ENCODE data around the gene SMTN. TPM values are rescaled to one million over a fixed set of nuclear protein-coding genes. Genes with fewer than 3 reads are reported as not detected.
A peak's percentile ranks its signal among the peaks of the same experiment; 100 is the strongest.

The SMTN gene
- total RNA-seq, 1 experiment from 2014 or later, result 145 TPM

DNA sequence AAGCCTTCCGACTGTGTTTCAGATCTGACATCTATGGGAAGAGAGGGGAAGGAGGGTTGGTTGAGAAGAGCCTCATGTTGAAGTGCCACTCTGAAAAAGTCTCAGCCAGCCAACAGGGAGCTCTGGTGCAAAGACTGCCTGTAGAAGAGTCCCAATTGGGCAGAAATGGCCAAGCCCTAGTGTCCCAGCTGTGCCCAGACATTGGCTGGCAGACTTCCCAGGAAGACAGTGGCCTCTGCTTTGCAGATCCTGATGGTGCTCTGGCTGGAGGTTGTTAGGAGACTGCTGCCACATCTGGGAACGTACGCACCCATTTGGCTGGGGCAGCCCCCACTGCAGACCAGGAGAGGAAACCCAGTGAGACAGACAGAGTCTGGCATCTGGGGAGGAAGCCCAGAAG lies 62.4 kb downstream of the SMTN start:
- Histone ChIP-seq H3K27ac (ENCODE audit: low read length) (no peak overlapping the region), H3K4me3 (ENCODE audit: low read length) (no peak overlapping the region), H3K79me2 (ENCODE audit: low read length) (no peaks in the 10 kb centered on the region), H3K27me3 (ENCODE audit: low read length) (no peaks in the 10 kb centered on the region), H3K9me3 (ENCODE audit: low read length) (no peaks in the 10 kb centered on the region), H3K9me2 (replicated peaks; ENCODE audit: low read length) (no peaks in the 10 kb centered on the region), H3K36me3 (ENCODE audit: low read depth, low read length) (no peaks in the 10 kb centered on the region), H3F3A (ENCODE audit: low read length, unreplicated experiment) (no peaks in the 10 kb centered on the region), H4K20me1 (ENCODE audit: low read length) (no peaks in the 10 kb centered on the region), H3K9ac (ENCODE audit: low read length) (no peak overlapping the region), H2AFZ (ENCODE audit: low read length) (no peak overlapping the region), H3K4me1 (ENCODE audit: insufficient read depth, low read length) (no peaks in the 10 kb centered on the region), H3K4me2 (ENCODE audit: low read length) (no peak overlapping the region)
- TF ChIP-seq, protein P1, sequence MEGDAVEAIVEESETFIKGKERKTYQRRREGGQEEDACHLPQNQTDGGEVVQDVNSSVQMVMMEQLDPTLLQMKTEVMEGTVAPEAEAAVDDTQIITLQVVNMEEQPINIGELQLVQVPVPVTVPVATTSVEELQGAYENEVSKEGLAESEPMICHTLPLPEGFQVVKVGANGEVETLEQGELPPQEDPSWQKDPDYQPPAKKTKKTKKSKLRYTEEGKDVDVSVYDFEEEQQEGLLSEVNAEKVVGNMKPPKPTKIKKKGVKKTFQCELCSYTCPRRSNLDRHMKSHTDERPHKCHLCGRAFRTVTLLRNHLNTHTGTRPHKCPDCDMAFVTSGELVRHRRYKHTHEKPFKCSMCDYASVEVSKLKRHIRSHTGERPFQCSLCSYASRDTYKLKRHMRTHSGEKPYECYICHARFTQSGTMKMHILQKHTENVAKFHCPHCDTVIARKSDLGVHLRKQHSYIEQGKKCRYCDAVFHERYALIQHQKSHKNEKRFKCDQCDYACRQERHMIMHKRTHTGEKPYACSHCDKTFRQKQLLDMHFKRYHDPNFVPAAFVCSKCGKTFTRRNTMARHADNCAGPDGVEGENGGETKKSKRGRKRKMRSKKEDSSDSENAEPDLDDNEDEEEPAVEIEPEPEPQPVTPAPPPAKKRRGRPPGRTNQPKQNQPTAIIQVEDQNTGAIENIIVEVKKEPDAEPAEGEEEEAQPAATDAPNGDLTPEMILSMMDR (conservative IDR thresholded peaks at IDR 0.05; ENCODE audit: low read depth, low read length), result no peak
- no peak for TF ChIP-seq EZH2phosphoT487 (IDR thresholded peaks at IDR 0.05; ENCODE audit: borderline replicate concordance, low read length)
- TF ChIP-seq EZH2 (IDR thresholded peaks at IDR 0.05; ENCODE audit: low read length, unreplicated experiment), result no peak
- DNase-seq (no peak), ATAC-seq (no peak)
- ChIA-PET CTCF (interaction anchor here (1.1 kb wide), 1 partner anchor 36 kb away, joined by 3 read pairs; the partner anchor contains the start of gene SELENOM), POLR2A (ENCODE audit: unreplicated experiment) (no interaction called here)
- no TSS peak for BruUV-seq (replicated peaks)
- intact Hi-C loops (cut with micrococcal nuclease), result no loop called here

DNA sequence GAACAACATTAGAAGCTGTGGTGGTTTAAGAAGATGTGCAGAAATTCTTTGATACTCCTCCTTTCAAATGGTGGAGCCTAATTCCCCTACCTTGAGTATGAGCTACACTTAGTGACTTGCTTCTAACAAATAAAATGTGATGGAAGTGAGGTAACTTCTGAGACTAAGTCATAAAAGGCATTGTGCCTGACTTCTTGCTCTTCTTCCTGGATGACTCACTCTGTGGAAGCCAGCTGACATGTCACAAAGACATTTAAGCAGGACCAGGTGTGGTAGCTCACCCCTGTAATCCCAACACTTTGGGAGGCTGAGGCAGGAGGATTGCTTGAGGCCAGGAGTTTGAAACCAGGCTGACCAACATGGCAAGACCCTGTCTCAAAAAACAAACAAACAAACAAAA lies 63.1 kb downstream of the SMTN start:
- ChIA-PET POLR2A (ENCODE audit: unreplicated experiment) (interaction anchor here (0.7 kb wide), 1 partner anchor 81 kb away, joined by 3 read pairs; no protein-coding TSS in a partner anchor), CTCF (interaction anchor here (0.7 to 1.1 kb wide), 2 partner anchors 37 to 168 kb away, joined by 3 read pairs; partner anchors contain the start of gene SELENOM)
- no TSS peak for BruUV-seq (replicated peaks)
- Histone ChIP-seq H3K9ac (ENCODE audit: low read length) (no peak overlapping the region), H3K9me2 (replicated peaks; ENCODE audit: low read length) (no peaks in the 10 kb centered on the region), H3K4me1 (ENCODE audit: insufficient read depth, low read length) (no peaks in the 10 kb centered on the region), H3K4me2 (ENCODE audit: low read length) (no peak overlapping the region), H3K9me3 (ENCODE audit: low read length) (no peaks in the 10 kb centered on the region), H2AFZ (ENCODE audit: low read length) (no peak overlapping the region), H3K27me3 (ENCODE audit: low read length) (no peaks in the 10 kb centered on the region), H3K27ac (ENCODE audit: low read length) (no peak overlapping the region), H3K4me3 (ENCODE audit: low read length) (no peak overlapping the region), H3K36me3 (ENCODE audit: low read depth, low read length) (no peaks in the 10 kb centered on the region), H3F3A (ENCODE audit: low read length, unreplicated experiment) (no peaks in the 10 kb centered on the region), H3K79me2 (ENCODE audit: low read length) (no peaks in the 10 kb centered on the region), H4K20me1 (ENCODE audit: low read length) (no peaks in the 10 kb centered on the region)
- intact Hi-C loops (cut with micrococcal nuclease), result no loop called here
- peak; percentile 57 for ATAC-seq
- peak; percentile 54 for DNase-seq
- TF ChIP-seq EZH2phosphoT487 (IDR thresholded peaks at IDR 0.05; ENCODE audit: borderline replicate concordance, low read length) (no peak), EZH2 (IDR thresholded peaks at IDR 0.05; ENCODE audit: low read length, unreplicated experiment) (no peak)
- TF ChIP-seq, protein P1 (conservative IDR thresholded peaks at IDR 0.05; ENCODE audit: low read depth, low read length), result no peak

DNA sequence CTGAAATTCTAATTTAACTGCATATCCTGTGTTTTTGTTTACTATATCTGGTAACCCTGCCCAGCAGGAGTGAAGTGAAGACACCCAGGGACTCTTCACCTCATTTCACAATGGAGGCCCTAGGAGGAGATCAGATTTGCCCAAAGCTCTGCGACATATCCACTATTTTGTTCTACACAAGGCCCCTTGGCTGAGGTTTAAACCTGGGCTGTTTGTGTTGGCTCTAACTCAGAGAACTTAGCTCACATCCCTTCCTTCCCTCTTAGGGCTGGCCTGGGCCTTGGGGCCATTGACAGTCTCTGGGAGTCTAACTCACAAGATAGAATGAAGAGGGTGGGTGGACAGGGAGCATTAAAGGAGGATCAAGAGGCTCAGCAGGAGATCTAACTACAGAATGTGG lies 67.4 kb downstream of the SMTN start:
- intact Hi-C loops (cut with micrococcal nuclease), result no loop called here
- Histone ChIP-seq H3K4me2 (ENCODE audit: low read length) (no peak overlapping the region), H4K20me1 (ENCODE audit: low read length) (no peaks in the 10 kb centered on the region), H3K4me3 (ENCODE audit: low read length) (no peak overlapping the region), H3K79me2 (ENCODE audit: low read length) (no peaks in the 10 kb centered on the region), H3K27ac (ENCODE audit: low read length) (no peak overlapping the region), H3F3A (ENCODE audit: low read length, unreplicated experiment) (no peaks in the 10 kb centered on the region), H2AFZ (ENCODE audit: low read length) (peak overlapping the region; percentile 24), H3K9me3 (ENCODE audit: low read length) (no peaks in the 10 kb centered on the region), H3K36me3 (ENCODE audit: low read depth, low read length) (no peaks in the 10 kb centered on the region), H3K27me3 (ENCODE audit: low read length) (no peaks in the 10 kb centered on the region), H3K9ac (ENCODE audit: low read length) (no peak overlapping the region), H3K4me1 (ENCODE audit: insufficient read depth, low read length) (no peaks in the 10 kb centered on the region), H3K9me2 (replicated peaks; ENCODE audit: low read length) (no peaks in the 10 kb centered on the region)
- no peak for DNase-seq
- no peak for TF ChIP-seq EZH2phosphoT487 (IDR thresholded peaks at IDR 0.05; ENCODE audit: borderline replicate concordance, low read length)
- TF ChIP-seq, protein P1 (conservative IDR thresholded peaks at IDR 0.05; ENCODE audit: low read depth, low read length), result no peak
- no peak for TF ChIP-seq EZH2 (IDR thresholded peaks at IDR 0.05; ENCODE audit: low read length, unreplicated experiment)
- BruUV-seq (replicated peaks), result no TSS peak
- ChIA-PET POLR2A (ENCODE audit: unreplicated experiment) (interaction anchor here (0.6 kb wide), 1 partner anchor 179 kb away, joined by 4 read pairs; the partner anchor contains the start of gene TUG1), CTCF (interaction anchor here (0.6 to 2.8 kb wide), 3 partner anchors 11 to 41 kb away, joined by 3 to 16 read pairs (median 4); partner anchors contain the start of gene SELENOM)
- ATAC-seq, result peak; percentile 21

Measured in PC-3 (cell line).